HepG2 (cell line): ENCODE data around the gene CSNK1A1. TPM values are rescaled to one million over a fixed set of nuclear protein-coding genes. Genes with fewer than 3 reads are reported as not detected.
A peak's percentile ranks its signal among the peaks of the same experiment; 100 is the strongest.

ENCODE experiments used
- ARID5B ChIP-seq: IDR thresholded peaks from 2 replicates; pipeline ENCODE4 v1.4.0; 2020; ENCODE audit warnings: mild to moderate bottlenecking, missing genetic modification reagents
- ATF2 ChIP-seq: sonication (generic); formaldehyde crosslinking; IDR thresholded peaks from 2 replicates; pipeline ENCODE4 v1.4.0; 2020; ENCODE audit warnings: missing genetic modification reagents
- ELF1 ChIP-seq: sonication (generic); formaldehyde crosslinking; IDR thresholded peaks from 2 replicates; pipeline ENCODE4 v1.4.0; 2020; ENCODE audit warnings: missing genetic modification reagents
- HNF1B ChIP-seq: sonication (generic); formaldehyde crosslinking; IDR thresholded peaks from 2 replicates; pipeline ENCODE4 v1.5.1; 2020; ENCODE audit warnings: mild to moderate bottlenecking, moderate library complexity, missing genetic modification reagents
- IRX3 ChIP-seq: sonication (generic); formaldehyde crosslinking; IDR thresholded peaks from 2 replicates; pipeline ENCODE4 v1.8.1; 2023; ENCODE audit warnings: mild to moderate bottlenecking, low read depth, missing genetic modification reagents, borderline replicate concordance
- MTA1 ChIP-seq: sonication (generic); formaldehyde crosslinking; IDR thresholded peaks from 2 replicates; pipeline ENCODE4 v1.4.0; 2020; ENCODE audit warnings: missing genetic modification reagents, mild to moderate bottlenecking, borderline replicate concordance
- NBN ChIP-seq: fragments of 450-650 bp; conservative IDR thresholded peaks from 2 replicates; pipeline ENCODE4 v1.6.1; 2017
- NFATC3 ChIP-seq: sonication (generic); formaldehyde crosslinking; IDR thresholded peaks from 2 replicates; pipeline ENCODE4 v1.5.1; 2020; ENCODE audit warnings: mild to moderate bottlenecking, missing genetic modification reagents
- NFE2L2 ChIP-seq: fragments of 150-350 bp; IDR thresholded peaks from 2 replicates; pipeline ENCODE4 v1.6.1; 2014; ENCODE audit warnings: low read length
- PREB ChIP-seq: sonication (generic); formaldehyde crosslinking; IDR thresholded peaks from 2 replicates; pipeline ENCODE4 v1.4.0; 2020; ENCODE audit warnings: missing genetic modification reagents
- SRY ChIP-seq: sonication (generic); formaldehyde crosslinking; IDR thresholded peaks from 2 replicates; pipeline ENCODE4 v1.8.0; 2022; ENCODE audit warnings: mild to moderate bottlenecking, missing genetic modification reagents
- ZNF225 ChIP-seq: sonication (generic); formaldehyde crosslinking; IDR thresholded peaks from 2 replicates; pipeline ENCODE4 v1.4.0; 2020; ENCODE audit warnings: mild to moderate bottlenecking, missing genetic modification reagents
- ZNF354B ChIP-seq: sonication (generic); formaldehyde crosslinking; IDR thresholded peaks from 2 replicates; pipeline ENCODE4 v1.8.0; 2022; ENCODE audit warnings: mild to moderate bottlenecking, missing genetic modification reagents
- ZNF761 ChIP-seq: sonication (generic); formaldehyde crosslinking; conservative IDR thresholded peaks from 2 replicates; pipeline ENCODE4 v1.4.0; 2020; ENCODE audit warnings: mild to moderate bottlenecking, missing genetic modification reagents
- ZNF792 ChIP-seq: IDR thresholded peaks from 2 replicates; pipeline ENCODE4 v1.6.1; 2016
- polyA plus RNA-seq, 8 experiments: library from polyadenylated mRNA; depleted of rRNA in 3 of 8; stranded (reverse) in 7 of 8; unstranded in 1 of 8; fragments of >200 nt; fragmentation: Illumina TruSeq in 4 of 8; extraction: Trizol in 4 of 8; gene quantifications; 2 replicates each; pipeline versions ENCODE4 v1.2.1 to v1.2.3, GENCODE V29; 2011 to 2016; ENCODE audit warnings: low read depth in 4 of 8, missing spikeins in 1 of 8, mixed read lengths in 1 of 8; ENCODE audit not compliant: insufficient read depth in 1 of 8
- total RNA-seq, 5 experiments: library from RNA; depleted of rRNA; stranded (reverse); fragments of >200 nt; fragmentation: Illumina TruSeq; extraction: Trizol; gene quantifications; 2 replicates each; pipeline ENCODE4 v1.2.3, GENCODE V29; 2016; ENCODE audit warnings: low read depth in 1 of 5

The CSNK1A1 gene
- total and polyA plus RNA-seq, 2 of the 13 experiments (the other 11 are each of a cell fraction or from before 2014, with no cell fraction given): 89.0 to 149 TPM

- TF ChIP-seq HNF1B (CRISPR knock-in tag): peak; percentile 74; the same call in 1 of the 2 replicates
- peak; percentile 37; the same call in 1 of the 2 replicates for TF ChIP-seq IRX3 (CRISPR knock-in tag)
- TF ChIP-seq ZNF761 (CRISPR knock-in tag): no peak; the same call in 1 of the 2 replicates
- TF ChIP-seq ARID5B: peak; percentile 81
- no peak; the same call in 1 of the 2 replicates for TF ChIP-seq NFATC3 (CRISPR knock-in tag)
- TF ChIP-seq MTA1 (CRISPR knock-in tag): no peak
- TF ChIP-seq PREB (CRISPR knock-in tag): no peak
- no peak for TF ChIP-seq NBN
- TF ChIP-seq ZNF225 (CRISPR knock-in tag): no peak
- TF ChIP-seq ZNF354B (CRISPR knock-in tag): 0 out of 2 replicates have a peak, but pooled peaks have one; percentile 13
- TF ChIP-seq ZNF792 (CRISPR knock-in tag): peak; percentile 82
- TF ChIP-seq ATF2: peak; percentile 65
- TF ChIP-seq SRY (CRISPR knock-in tag): peak; percentile 51; the same call in 1 of the 2 replicates
- TF ChIP-seq NFE2L2: no peak
- TF ChIP-seq ELF1 (CRISPR knock-in tag): peak; percentile 97
These were observed at the start of gene CSNK1A1 (continued) for GRCh38 chr5:149551227-149552037.
